Stimulated activated CD8-positive, alpha-beta memory T cell treated with anti-CD3 and anti-CD28 coated beads, Interleukin-15, amount 100 ng/mL, for 48 hours (primary cell): ENCODE results near the gene ID1.
"Not testable (repeated sequence)": the region's sequence is repeated elsewhere in the genome, so short reads cannot be mapped to it uniquely, and the experiment has no call there.

ENCODE experiments used
- DNase-seq, 2 donors: peaks; one replicate each; pipeline ENCODE4 v3.0.0-alpha.2; 2020; ENCODE audit warnings: low read depth in 2 of 2

Gene ID1

GRCh38 chr20:31637660-31638059, 32.6 kb downstream of the ID1 start, which contains the start of gene COX4I2:
TSS of gene COX4I2 (plus strand) at chr20:31637912. CDS start at chr20:31639018, 1,106 bp downstream.
- DNase-seq = no peak

DNA sequence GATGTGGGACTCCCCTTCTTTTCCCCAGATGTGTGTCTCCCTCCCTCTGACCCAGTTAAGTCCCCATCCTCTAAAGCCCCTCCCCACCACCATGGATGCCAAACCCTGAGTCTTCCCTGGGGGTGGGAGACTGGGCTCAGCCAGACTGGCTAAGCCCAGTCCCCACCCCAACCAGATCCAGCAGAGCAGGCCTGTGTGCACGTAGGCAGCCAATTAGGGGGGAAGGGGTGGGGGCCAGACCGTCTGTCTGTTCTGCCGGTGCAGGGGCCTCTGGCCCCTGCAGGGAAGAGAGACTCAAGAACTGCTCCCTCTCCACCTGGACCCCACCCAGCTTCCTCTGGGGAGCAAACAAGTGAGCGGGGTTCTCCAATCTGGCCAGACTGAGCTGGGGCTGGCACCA, 33.2 kb downstream of the ID1 start:
- no peak for DNase-seq

- no peak for DNase-seq
Observed at GRCh38 chr20:31638816-31639215, 33.7 kb downstream of the ID1 start.

GRCh38 chr20:31640259-31640658, 35.2 kb downstream of the ID1 start:
- no peak for DNase-seq

DNA sequence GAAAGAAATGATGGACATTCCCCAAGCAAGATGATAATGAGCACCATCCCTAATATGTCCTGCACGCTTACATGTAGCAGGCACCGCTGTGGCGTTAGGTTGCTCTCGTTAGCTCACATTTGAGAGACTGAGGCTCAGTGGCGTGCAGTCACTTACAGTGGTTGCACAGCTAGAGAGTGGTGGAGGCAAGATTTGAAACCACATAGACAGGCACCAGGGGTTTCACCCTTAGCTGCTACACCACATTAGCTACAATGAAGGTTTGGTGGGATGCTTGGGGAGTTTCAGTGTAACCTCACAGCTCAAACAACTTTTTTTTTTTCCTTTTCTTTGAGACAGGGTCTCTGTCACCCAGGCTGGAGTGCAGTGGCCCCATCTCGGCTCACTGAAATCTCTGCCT, 36.3 kb downstream of the ID1 start:
- no peak for DNase-seq

- DNase-seq = no peak
Observed at GRCh38 chr20:31642837-31643236, 37.7 kb downstream of the ID1 start.

- no peak for DNase-seq
Observed at GRCh38 chr20:31643522-31643921, 38.4 kb downstream of the ID1 start.

DNA sequence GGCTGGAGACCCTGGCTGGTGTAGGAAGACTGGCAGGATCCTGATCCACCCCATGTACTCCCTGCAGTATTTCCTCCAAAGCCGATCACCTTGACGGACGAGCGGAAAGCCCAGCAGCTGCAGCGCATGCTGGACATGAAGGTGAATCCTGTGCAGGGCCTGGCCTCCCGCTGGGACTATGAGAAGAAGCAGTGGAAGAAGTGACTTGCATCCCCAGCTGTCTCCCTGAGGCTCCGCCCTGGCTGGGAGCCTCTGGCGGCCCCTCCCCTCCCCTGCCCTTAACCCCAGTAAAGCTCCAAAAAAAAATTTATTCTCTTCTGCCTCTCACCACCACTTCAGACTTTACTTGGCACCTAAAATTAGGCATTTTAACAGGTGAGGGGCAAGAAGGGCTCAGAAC, 39.6 kb downstream of the ID1 start:
- no peak for DNase-seq

DNA sequence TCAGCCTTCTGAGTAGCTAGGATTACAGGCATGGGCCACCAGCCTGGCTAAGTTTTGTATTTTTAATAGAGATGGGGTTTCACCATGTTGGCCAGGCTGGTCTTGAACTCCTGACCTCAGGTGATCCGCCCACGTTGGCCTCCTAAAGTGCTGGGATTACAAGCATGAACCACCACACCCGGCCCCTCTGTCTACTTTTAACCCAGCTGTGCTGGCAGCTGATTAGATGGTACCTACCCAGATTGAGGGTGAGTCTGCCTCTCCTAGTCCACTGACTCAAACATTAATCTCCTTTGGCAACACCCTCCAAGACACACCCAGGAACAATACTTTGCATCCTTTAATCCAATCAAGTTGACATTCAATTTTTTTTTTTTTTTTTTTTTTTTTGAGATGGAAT, 43.0 kb downstream of the ID1 start:
- DNase-seq = not testable (repeated sequence)

GRCh38 chr20:31652917-31653396, 47.9 kb downstream of the ID1 start:
- DNase-seq = no peak

DNA sequence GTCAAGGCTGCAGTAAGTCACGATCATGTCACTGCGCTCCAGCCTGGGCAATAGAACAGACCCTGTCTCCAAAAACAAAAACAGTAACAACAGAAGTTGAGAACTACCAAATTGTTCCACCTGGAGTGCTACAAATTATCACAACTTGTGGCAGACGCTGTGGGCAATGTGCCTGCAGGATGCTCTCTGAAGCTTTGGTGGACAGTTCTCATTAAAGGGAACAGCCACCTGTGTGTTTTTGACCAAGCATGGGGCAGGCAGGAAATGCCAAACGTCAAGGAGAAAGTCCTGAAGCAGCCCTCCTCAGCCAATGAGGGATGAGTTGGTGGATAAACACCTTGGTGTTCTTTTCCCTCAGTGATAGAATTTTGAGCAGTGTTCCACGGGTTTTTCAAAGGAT, 48.5 kb downstream of the ID1 start:
- no peak for DNase-seq

- no peak for DNase-seq
Observed at GRCh38 chr20:31654534-31654933, 49.4 kb downstream of the ID1 start.
